Epithelial cell of proximal tubule (primary cell): ENCODE results near the gene VOPP1. TPM values are rescaled to one million over a fixed set of nuclear protein-coding genes. Genes with fewer than 3 reads are reported as not detected.

Experiments used
- DNase-seq: peaks from one replicate; pipeline ENCODE4 v3.0.0-alpha.2; 2011; ENCODE audit warnings: low read depth
- H3K4me3 ChIP-seq: 2 replicates; pipeline ENCODE4 v1.5.1; 2011; ENCODE audit warnings: low read depth, mild to moderate bottlenecking, low read length
- CTCF ChIP-seq: conservative IDR thresholded peaks from 2 replicates; pipeline ENCODE4 v1.5.1; 2012; ENCODE audit warnings: low read depth, mild to moderate bottlenecking, low read length
- total RNA-seq: library from RNA; depleted of rRNA; stranded (reverse); fragments of >200 nt; gene quantifications from 2 replicates; pipeline ENCODE4 v1.2.3, GENCODE V29; 2015

The VOPP1 gene
- total RNA-seq, 1 donor from 2014 or later = 98.3 TPM

- no peak overlapping the region for H3K4me3 ChIP-seq
- no peak for DNase-seq
- no peak for TF ChIP-seq CTCF
These were observed 73.5 kb downstream of the VOPP1 start for GRCh38 chr7:55498770-55499169.

- TF ChIP-seq CTCF = no peak
- H3K4me3 ChIP-seq = no peak overlapping the region
- no peak for DNase-seq
These were observed 74.2 kb downstream of the VOPP1 start for GRCh38 chr7:55498142-55498541.

GRCh38 chr7:55497521-55497920 is 74.8 kb downstream of the VOPP1 start:
- no peak overlapping the region for H3K4me3 ChIP-seq
- no peak for TF ChIP-seq CTCF
- DNase-seq = no peak

GRCh38 chr7:55496906-55497305 is 75.4 kb downstream of the VOPP1 start:
- TF ChIP-seq CTCF = no peak
- H3K4me3 ChIP-seq = no peak overlapping the region
- DNase-seq = no peak

- no peak for TF ChIP-seq CTCF
- no peak for DNase-seq
- no peak overlapping the region for H3K4me3 ChIP-seq
These were observed 77.4 kb downstream of the VOPP1 start for GRCh38 chr7:55494951-55495350.

- no peak for DNase-seq
- TF ChIP-seq CTCF = no peak
- no peak overlapping the region for H3K4me3 ChIP-seq
These were observed 78.9 kb downstream of the VOPP1 start for GRCh38 chr7:55493408-55493807.

- TF ChIP-seq CTCF = no peak
- no peak overlapping the region for H3K4me3 ChIP-seq
- DNase-seq = no peak
These were observed 81.0 kb downstream of the VOPP1 start for GRCh38 chr7:55491346-55491745.
